ENCODE data around the gene USE1. TPM values are rescaled to one million over a fixed set of nuclear protein-coding genes. Genes with fewer than 3 reads are reported as not detected.

The USE1 gene
- polyA plus RNA-seq, 1 donor: 31.8 TPM

GRCh38 chr19:17219286-17219685 lies 4.1 kb downstream of the USE1 start:
- Histone ChIP-seq H3K27me3 (ENCODE audit: control insufficient read depth, insufficient read depth, low read length) (no peaks in the 10 kb centered on the region), H3K9me3 (ENCODE audit: control insufficient read depth, low read depth, low read length) (no peaks in the 10 kb centered on the region), H3K36me3 (ENCODE audit: control insufficient read depth, insufficient read depth, low read length) (peaks cover 16% of the 10 kb centered on the region), H3K4me3 (ENCODE audit: low read length) (no peak overlapping the region), H3K4me1 (ENCODE audit: control insufficient read depth, insufficient read depth, low read length) (peaks cover 14% of the 10 kb centered on the region), H3K27ac (ENCODE audit: low read length) (no peak overlapping the region)
- WGBS (ENCODE audit: insufficient coverage, low lambda C conversion rate): no CpG with 5 or more reads among the region's 8 CpGs
- no peak for DNase-seq

DNA sequence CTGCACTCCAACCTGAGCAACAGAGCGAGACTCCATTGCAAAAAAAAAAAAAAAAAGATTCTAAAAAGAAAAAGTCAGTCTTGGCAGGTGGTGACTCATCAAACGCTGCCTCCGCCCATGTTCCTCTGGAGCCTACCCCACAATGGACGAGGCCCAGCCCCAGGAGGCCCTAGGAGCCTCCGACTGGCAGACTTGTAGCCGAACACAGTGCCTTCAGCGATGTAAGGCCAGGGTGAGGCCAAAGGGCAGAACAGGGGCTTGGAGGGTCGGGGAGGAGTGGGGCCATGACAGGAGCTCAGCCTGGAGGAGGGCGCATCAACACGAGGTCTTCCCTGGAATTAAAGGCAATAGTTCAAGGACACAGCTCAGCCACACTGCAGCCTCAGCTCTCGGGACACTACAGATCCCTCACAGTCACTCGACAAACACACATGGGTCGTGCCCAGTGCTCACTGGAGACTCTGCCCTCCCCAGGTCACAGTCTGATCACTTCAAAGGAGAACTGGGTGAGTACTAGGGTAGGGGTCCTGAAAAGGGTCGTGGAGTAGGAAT lies 5.1 kb downstream of the USE1 start:
- peak in 1 of 2 donors; percentile 72 for DNase-seq
- peaks cover 16% of the 10 kb centered on the region for H3K36me3 ChIP-seq (ENCODE audit: control insufficient read depth, insufficient read depth, low read length)

GRCh38 chr19:17225053-17225452 lies 9.9 kb downstream of the USE1 start:
- H3K4me3 ChIP-seq (ENCODE audit: low read length): no peak overlapping the region
- DNase-seq: no peak

More for the DNA sequence above, 5.1 kb downstream of the USE1 start:
- WGBS (ENCODE audit: insufficient coverage, low lambda C conversion rate): no CpG with 5 or more reads among the region's 14 CpGs
- Histone ChIP-seq H3K27me3 (ENCODE audit: control insufficient read depth, insufficient read depth, low read length) (no peaks in the 10 kb centered on the region), H3K4me3 (ENCODE audit: low read length) (no peak overlapping the region), H3K9me3 (ENCODE audit: control insufficient read depth, low read depth, low read length) (no peaks in the 10 kb centered on the region), H3K27ac (ENCODE audit: low read length) (no peak overlapping the region), H3K4me1 (ENCODE audit: control insufficient read depth, insufficient read depth, low read length) (peaks cover 8% of the 10 kb centered on the region)

DNA sequence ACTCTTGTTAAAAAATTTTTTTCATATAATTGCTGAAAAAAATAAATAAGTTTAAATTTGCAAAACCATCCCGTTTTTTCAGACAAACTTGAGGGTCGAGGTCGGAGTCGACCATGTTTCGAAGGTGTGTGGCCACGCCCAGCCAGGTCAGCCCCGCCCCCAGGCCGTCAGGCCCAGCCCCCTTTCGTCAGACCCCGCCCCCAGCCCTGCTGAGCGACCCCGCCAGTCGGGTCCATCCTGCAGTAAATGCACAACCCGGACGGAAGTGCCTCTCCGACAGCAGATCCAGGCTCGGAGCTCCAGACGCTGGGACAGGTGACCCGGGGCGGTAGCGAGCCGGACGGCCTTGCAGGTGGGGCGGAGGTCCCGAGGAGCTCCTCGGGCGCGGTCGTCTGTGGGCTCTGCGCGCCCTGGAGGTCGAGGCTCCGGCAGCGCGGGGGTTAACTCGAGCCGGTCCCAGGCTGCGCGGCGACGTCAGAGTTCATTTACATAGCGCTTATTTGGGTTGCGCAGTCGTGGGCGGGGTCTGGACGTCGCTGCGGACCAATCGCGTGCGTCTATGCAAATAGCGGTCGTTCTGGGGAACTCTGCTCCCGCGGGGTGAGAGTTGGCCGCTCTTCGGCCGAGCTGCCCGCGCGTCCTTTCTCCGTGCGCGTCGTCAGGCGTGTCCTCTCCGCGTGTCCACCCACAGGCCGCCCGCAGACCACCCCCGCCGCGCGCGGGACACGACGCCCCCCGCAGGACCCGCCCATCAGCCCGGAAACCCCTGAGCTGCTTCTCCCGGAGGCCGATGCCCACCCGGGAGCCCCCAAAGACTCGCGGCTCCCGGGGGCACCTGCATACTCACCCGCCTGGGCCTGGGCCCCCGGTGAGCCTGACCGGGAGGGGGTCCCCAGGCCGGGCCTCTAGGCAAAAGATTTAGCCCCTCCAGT lies 11.1 kb downstream of the USE1 start, which contains the start of gene OCEL1:
TSS of gene OCEL1 (plus strand) at position 225 of the 932 bp plus-strand sequence. CDS start at position 247, 22 bp downstream.
- DNase-seq: peak; percentile 98 to 99
- no CpG with 5 or more reads among the region's 90 CpGs for WGBS (ENCODE audit: insufficient coverage, low lambda C conversion rate)
- H3K27ac ChIP-seq (ENCODE audit: low read length): peak within 1 kb of the TSS; percentile 99
- peaks cover 24% of the 10 kb centered on the region for H3K36me3 ChIP-seq (ENCODE audit: control insufficient read depth, insufficient read depth, low read length)
- no peaks in the 10 kb centered on the region for H3K27me3 ChIP-seq (ENCODE audit: control insufficient read depth, insufficient read depth, low read length)
- no peaks in the 10 kb centered on the region for H3K9me3 ChIP-seq (ENCODE audit: control insufficient read depth, low read depth, low read length)
- H3K4me1 ChIP-seq (ENCODE audit: control insufficient read depth, insufficient read depth, low read length): peaks cover 6% of the 10 kb centered on the region
- H3K4me3 ChIP-seq (ENCODE audit: low read length): peak within 1 kb of the TSS; percentile 81

More at GRCh38 chr19:17225053-17225452, 9.9 kb downstream of the USE1 start:
- H3K9me3 ChIP-seq (ENCODE audit: control insufficient read depth, low read depth, low read length): no peaks in the 10 kb centered on the region
- H3K36me3 ChIP-seq (ENCODE audit: control insufficient read depth, insufficient read depth, low read length): peaks cover 12% of the 10 kb centered on the region
- WGBS (ENCODE audit: insufficient coverage, low lambda C conversion rate): no CpG with 5 or more reads among the region's 10 CpGs
- H3K27me3 ChIP-seq (ENCODE audit: control insufficient read depth, insufficient read depth, low read length): no peaks in the 10 kb centered on the region
- H3K27ac ChIP-seq (ENCODE audit: low read length): no peak overlapping the region
- H3K4me1 ChIP-seq (ENCODE audit: control insufficient read depth, insufficient read depth, low read length): peaks cover 6% of the 10 kb centered on the region

GRCh38 chr19:17227798-17228367 lies 12.7 kb downstream of the USE1 start:
- Histone ChIP-seq H3K4me1 (ENCODE audit: control insufficient read depth, insufficient read depth, low read length) (peaks cover 6% of the 10 kb centered on the region), H3K9me3 (ENCODE audit: control insufficient read depth, low read depth, low read length) (no peaks in the 10 kb centered on the region), H3K27me3 (ENCODE audit: control insufficient read depth, insufficient read depth, low read length) (no peaks in the 10 kb centered on the region), H3K4me3 (ENCODE audit: low read length) (no peak overlapping the region), H3K27ac (ENCODE audit: low read length) (no peak overlapping the region), H3K36me3 (ENCODE audit: control insufficient read depth, insufficient read depth, low read length) (peaks cover 40% of the 10 kb centered on the region)
- no peak for DNase-seq
- no CpG with 5 or more reads among the region's 13 CpGs for whole genome bisulfite sequencing (ENCODE audit: insufficient coverage, low lambda C conversion rate)

DNA sequence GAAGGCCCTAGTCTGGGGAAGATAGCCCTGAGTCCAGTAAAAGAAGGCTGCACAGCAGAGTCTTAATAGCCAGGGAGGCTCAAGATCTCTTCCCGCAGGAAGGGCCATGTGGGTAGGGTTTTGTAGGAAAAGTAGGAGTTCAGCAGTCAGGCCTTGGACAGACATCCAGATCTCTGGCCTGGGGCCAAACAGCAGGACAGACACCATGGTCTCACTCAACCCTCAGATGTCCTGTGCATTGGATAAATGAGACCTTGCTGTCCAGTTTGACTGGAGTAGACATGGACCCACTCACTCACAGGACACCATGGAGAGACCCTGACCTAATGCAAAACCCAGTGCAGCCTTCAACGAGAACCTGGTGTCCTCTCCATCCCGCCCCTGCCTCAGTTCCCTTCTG lies 14.7 kb downstream of the USE1 start:
- Histone ChIP-seq H3K36me3 (ENCODE audit: control insufficient read depth, insufficient read depth, low read length) (peaks cover 55% of the 10 kb centered on the region), H3K4me3 (ENCODE audit: low read length) (no peak overlapping the region), H3K27me3 (ENCODE audit: control insufficient read depth, insufficient read depth, low read length) (no peaks in the 10 kb centered on the region), H3K27ac (ENCODE audit: low read length) (no peak overlapping the region), H3K9me3 (ENCODE audit: control insufficient read depth, low read depth, low read length) (no peaks in the 10 kb centered on the region), H3K4me1 (ENCODE audit: control insufficient read depth, insufficient read depth, low read length) (peaks cover 10% of the 10 kb centered on the region)
- DNase-seq: no peak
- no CpG with 5 or more reads among the region's 3 CpGs for WGBS (ENCODE audit: insufficient coverage, low lambda C conversion rate)

GRCh38 chr19:17232258-17232657 lies 17.1 kb downstream of the USE1 start:
- no peak for DNase-seq
- Histone ChIP-seq H3K4me1 (ENCODE audit: control insufficient read depth, insufficient read depth, low read length) (peaks cover 20% of the 10 kb centered on the region), H3K4me3 (ENCODE audit: low read length) (no peak overlapping the region), H3K36me3 (ENCODE audit: control insufficient read depth, insufficient read depth, low read length) (peaks cover 63% of the 10 kb centered on the region), H3K27ac (ENCODE audit: low read length) (no peak overlapping the region), H3K9me3 (ENCODE audit: control insufficient read depth, low read depth, low read length) (no peaks in the 10 kb centered on the region), H3K27me3 (ENCODE audit: control insufficient read depth, insufficient read depth, low read length) (no peaks in the 10 kb centered on the region)
- no CpG with 5 or more reads among the region's 25 CpGs for WGBS (ENCODE audit: insufficient coverage, low lambda C conversion rate)

GRCh38 chr19:17234911-17235299 lies 19.7 kb downstream of the USE1 start:
- H3K4me3 ChIP-seq (ENCODE audit: low read length): peak overlapping the region; percentile 33
- peak overlapping the region; percentile 61 for H3K27ac ChIP-seq (ENCODE audit: low read length)
- no peaks in the 10 kb centered on the region for H3K27me3 ChIP-seq (ENCODE audit: control insufficient read depth, insufficient read depth, low read length)
- DNase-seq: peak in 1 of 2 donors; percentile 57
- peaks cover 66% of the 10 kb centered on the region for H3K36me3 ChIP-seq (ENCODE audit: control insufficient read depth, insufficient read depth, low read length)
- no peaks in the 10 kb centered on the region for H3K9me3 ChIP-seq (ENCODE audit: control insufficient read depth, low read depth, low read length)
- peaks cover 23% of the 10 kb centered on the region for H3K4me1 ChIP-seq (ENCODE audit: control insufficient read depth, insufficient read depth, low read length)
- WGBS (ENCODE audit: insufficient coverage, low lambda C conversion rate): 46% methylated on average over 3 of the region's 11 CpGs

- Histone ChIP-seq H3K27me3 (ENCODE audit: control insufficient read depth, insufficient read depth, low read length) (no peaks in the 10 kb centered on the region), H3K27ac (ENCODE audit: low read length) (peak overlapping the region; percentile 61), H3K4me3 (ENCODE audit: low read length) (peak overlapping the region; percentile 33), H3K36me3 (ENCODE audit: control insufficient read depth, insufficient read depth, low read length) (peaks cover 62% of the 10 kb centered on the region), H3K4me1 (ENCODE audit: control insufficient read depth, insufficient read depth, low read length) (peaks cover 28% of the 10 kb centered on the region), H3K9me3 (ENCODE audit: control insufficient read depth, low read depth, low read length) (no peaks in the 10 kb centered on the region)
- WGBS (ENCODE audit: insufficient coverage, low lambda C conversion rate): no CpG with 5 or more reads among the region's 80 CpGs
- DNase-seq: peak in 1 of 2 donors; percentile 81
These were observed 20.3 kb downstream of the USE1 start for GRCh38 chr19:17235300-17235970.
